Measurements from ENCODE around the gene CCDC97. TPM values are rescaled to one million over a fixed set of nuclear protein-coding genes. Genes with fewer than 3 reads are reported as not detected.

CCDC97 gene
- total RNA-seq, 1 experiment from 2014 or later: 12.3 TPM

DNA sequence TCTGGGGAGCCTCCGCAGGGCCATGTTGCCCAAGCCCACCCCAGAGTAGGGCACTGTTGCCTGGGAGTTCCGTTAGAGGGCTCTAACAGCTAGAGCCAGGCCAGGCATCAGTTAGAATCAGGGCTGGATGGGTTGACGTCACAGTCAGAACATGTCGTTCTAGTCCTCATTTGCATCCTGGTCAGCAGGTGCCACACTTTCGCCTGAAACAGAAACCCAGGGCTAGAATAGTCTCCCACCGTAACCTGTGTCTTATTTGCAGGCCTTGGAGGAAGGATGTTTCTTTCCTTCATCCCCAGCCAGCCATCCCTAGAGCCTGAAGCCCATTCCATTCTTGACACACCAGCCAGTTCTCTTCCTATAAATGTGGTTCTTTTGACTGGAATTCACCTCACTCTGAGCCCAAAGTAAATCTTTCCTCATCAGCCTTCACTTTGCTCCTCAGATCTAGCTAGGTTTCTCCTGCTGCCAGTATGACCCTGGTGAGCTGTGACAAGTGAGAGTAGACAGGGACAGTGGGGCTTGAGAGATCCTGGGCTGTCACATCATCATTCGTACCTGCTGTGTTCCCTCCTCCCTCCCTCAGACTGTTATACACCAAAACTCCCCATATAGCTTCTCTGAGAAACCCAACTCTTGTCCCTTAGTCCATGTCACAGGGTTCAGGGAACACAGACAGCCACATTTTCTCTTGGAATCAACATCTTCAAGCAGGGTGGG, 12.2 kb upstream of the CCDC97 start:
- no peak for DNase-seq (ENCODE audit: low spot score)
- in situ Hi-C loops (cut with HindIII; ENCODE audit: low sequenced_read_pairs): no loop called here

DNA sequence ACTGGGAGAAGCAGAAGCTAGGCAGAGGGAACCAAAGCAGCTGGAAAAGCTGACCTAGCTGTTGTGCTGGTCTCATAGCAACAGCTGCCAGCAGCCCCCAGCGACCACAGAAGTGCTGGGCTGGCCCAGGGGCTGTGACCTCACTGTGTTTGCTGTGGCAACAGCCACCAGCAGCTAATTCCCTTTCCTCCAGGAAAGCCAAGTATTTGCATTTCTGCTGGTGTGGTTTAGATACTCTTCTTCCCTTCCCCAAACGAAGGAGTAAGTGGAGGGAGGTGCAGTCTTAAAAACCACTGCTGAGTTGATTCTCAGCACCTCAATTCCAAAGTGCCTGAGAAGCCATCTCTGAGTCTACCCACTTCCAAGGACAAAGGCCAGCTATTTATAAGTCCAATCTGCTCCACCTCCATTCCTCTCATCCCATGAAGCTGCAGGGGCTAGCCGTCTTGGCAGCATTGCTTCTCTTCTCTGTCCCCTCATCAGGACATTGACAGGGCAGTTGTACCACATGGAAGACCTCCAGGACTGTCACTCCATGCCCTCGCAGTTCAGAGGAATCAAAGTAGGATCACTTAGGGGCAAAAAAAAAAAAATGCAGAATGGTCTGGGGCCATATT, 11.5 kb upstream of the CCDC97 start:
- DNase-seq (ENCODE audit: low spot score): no peak
- in situ Hi-C loops (cut with HindIII; ENCODE audit: low sequenced_read_pairs): no loop called here

DNA sequence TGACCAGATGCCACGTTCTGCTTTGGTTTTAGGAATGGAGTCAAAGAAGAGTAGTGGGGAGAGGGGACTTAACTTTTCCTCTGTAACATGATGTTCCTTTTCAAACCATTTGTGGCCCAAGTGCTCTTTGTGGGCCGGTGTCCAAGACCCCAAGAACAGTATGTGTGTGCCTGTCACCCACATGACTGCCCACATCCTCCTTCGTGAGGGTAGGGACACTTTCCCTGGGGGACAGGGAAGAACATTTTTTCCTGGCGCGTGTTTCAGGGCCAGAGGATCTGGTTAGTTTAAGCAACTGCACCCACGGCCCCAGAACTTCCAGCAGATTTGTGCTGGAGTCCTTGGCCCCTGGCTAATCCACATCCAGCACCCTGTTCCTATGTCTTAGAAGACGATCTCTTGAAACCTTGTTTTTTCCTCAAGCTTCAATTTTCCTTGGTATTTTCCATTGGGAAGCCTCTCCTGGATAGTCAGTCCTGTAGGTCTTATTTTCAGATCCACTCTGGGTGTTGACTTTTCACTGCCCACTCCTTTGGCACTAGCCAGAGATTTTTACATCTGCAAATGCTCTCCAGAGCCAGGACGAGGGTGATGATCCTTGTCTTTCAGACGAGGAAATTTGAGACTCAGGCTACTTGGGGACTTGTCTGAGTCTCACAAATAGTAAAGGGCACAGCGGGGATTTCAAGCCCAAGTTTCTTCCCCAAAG, 10.8 kb upstream of the CCDC97 start:
- in situ Hi-C loops (cut with HindIII; ENCODE audit: low sequenced_read_pairs): no loop called here
- DNase-seq (ENCODE audit: low spot score): no peak

DNA sequence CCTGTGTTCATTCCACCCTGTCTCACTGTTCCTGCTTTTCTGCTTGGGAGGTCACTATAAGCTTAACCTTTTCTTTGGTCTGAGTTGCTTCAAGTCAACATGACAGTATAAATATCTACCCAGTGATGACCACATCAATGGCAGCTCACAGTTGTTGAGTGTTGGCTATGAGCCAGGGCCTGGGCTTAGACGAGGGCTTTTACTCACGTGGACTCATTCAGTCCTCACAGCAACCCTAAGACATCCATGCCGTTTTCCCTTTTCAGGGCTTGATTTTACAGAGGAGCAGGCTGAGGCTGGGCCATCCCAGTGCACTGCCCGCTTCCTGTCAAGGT, 10.2 kb upstream of the CCDC97 start:
- DNase-seq (ENCODE audit: low spot score): no peak
- in situ Hi-C loops (cut with HindIII; ENCODE audit: low sequenced_read_pairs): no loop called here

DNA sequence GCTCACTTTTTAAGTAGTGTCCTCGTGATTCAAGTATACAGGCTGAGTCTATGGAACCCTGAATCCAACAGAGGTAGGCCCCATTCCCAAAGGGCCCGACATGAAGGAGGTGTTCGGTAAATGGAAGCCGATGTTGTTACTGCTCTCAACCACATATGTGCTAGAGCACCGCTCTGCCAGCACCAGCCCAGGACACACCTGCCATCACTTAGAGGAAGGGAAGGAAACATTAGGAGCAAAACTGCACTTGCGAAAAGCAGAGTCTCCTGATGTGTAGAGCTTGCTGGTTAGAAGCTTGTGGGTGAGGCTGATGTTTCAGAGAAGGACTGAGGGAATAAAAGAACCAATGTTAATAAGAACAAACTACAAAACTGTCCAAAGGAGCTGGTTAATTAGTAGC, 9.4 kb upstream of the CCDC97 start:
- in situ Hi-C loops (cut with HindIII; ENCODE audit: low sequenced_read_pairs): no loop called here
- DNase-seq (ENCODE audit: low spot score): no peak

DNA sequence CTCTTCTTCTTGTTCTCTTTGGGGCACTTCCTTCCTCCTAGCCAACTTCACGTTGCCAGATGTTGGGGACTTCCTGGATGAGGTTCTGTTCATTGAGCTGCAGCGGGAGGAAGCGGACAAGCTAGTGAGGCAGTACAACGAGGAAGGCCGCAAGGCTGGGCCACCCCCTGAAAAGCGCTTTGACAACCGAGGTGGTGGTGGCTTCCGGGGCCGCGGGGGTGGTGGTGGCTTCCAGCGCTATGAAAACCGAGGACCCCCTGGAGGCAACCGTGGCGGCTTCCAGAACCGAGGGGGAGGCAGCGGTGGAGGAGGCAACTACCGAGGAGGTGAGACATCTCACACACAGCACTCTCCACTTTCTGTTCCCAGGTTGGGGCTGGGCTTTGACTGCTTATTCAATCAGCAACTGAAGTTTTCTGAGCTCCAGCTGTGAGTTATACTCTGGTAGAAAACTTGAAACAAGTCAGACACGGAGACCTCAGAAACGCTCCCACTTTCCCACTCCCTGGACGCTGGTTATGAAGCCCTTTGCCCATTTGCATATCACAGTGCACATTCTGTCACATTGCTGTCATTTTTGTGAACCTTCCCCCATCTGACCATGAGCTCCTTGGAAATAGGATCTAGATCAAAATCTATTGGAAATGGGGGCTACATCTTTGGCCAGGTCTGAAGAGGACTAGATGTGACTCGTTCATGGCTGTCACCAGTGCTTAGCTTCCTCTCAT, 7.2 kb upstream of the CCDC97 start:
- in situ Hi-C loops (cut with HindIII; ENCODE audit: low sequenced_read_pairs): no loop called here
- DNase-seq (ENCODE audit: low spot score): no peak

DNA sequence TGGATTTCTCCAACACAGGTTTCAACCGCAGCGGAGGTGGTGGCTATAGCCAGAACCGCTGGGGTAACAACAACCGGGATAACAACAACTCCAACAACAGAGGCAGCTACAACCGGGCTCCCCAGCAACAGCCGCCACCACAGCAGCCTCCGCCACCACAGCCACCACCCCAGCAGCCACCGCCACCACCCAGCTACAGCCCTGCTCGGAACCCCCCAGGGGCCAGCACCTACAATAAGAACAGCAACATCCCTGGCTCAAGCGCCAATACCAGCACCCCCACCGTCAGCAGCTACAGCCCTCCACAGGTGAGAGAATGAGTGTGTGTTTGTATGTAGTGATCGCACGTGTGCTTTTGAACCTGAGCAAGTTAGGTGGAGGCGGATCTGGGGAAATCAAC, 6.0 kb upstream of the CCDC97 start:
- in situ Hi-C loops (cut with HindIII; ENCODE audit: low sequenced_read_pairs): no loop called here
- no peak for DNase-seq (ENCODE audit: low spot score)

DNA sequence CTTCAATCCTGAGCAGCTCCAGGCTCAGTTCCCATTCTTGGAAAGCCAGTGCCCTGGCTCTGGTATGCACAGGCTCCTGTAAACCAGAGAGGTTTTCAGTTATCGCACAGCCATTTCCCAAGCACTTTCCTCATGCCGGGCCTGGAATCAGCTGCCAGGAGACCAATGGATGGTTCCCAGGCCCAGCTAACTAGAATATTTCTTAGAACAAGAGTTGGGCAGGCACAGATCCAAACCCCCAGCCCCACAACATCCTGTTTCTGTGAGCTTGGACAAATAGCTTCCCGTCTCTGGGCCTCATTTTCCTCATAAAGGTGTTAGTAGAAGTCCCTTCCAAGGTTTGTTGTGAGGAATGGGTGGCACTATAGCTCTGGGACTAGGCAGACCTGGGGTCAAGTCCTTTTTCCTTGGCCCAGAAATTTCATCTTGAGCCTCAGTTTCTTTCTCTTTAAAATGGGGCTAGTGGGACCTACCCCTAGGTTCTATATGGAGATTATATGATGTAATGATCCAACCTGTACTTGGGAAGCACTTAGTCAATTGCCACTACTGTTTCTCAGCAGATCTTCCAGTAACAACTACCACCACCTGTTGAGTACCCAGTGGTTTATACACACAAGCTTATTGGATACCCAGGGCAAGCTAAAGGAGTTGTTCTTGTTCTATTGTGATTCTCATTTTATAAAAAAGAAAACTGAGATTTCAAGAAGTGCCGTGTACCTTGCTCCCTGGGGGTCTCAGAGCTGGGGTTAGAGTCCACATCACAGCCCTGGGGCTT, 5.1 kb upstream of the CCDC97 start:
- in situ Hi-C loops (cut with HindIII; ENCODE audit: low sequenced_read_pairs): no loop called here
- no peak for DNase-seq (ENCODE audit: low spot score)

DNA sequence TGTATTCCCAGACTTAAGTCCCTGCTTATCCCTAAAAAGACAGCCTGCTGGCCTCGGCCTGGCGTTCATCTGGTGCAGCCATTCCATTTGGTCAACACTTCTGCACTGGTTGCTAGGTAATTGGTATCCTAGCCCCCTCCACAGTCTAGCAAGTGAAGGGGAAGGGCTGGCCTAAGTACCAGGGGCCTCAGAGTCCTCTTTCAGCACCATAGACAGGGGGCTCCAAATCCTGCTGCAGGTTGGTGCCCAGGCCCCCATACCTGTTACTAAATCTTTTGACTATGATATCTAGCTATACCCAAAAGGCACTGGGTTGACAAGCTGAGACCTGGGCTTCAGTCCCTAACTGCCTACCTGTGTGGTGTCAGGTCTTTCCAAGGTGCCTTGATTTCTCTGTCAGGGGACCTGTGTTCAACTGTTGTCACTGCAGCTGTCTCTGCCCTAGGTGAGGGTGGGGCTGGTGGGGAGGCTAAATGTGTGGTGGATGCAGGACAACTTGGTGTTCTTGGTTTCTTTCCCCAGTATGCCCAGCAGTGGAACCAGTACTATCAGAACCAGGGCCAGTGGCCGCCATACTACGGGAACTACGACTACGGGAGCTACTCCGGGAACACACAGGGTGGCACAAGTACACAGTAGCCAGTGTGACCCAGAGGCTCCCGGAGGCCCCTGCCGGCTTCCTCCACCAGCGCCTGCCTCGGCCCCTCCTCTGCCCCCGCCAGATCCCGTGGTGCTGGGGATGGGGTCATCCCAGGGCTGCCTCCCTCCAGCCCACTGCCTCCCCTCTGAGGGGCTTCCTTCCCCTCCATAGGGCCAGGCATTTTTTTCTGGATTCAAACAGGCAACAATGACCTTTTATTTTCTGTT, 3.8 kb upstream of the CCDC97 start:
- in situ Hi-C loops (cut with HindIII; ENCODE audit: low sequenced_read_pairs): no loop called here
- no peak for DNase-seq (ENCODE audit: low spot score)

DNA sequence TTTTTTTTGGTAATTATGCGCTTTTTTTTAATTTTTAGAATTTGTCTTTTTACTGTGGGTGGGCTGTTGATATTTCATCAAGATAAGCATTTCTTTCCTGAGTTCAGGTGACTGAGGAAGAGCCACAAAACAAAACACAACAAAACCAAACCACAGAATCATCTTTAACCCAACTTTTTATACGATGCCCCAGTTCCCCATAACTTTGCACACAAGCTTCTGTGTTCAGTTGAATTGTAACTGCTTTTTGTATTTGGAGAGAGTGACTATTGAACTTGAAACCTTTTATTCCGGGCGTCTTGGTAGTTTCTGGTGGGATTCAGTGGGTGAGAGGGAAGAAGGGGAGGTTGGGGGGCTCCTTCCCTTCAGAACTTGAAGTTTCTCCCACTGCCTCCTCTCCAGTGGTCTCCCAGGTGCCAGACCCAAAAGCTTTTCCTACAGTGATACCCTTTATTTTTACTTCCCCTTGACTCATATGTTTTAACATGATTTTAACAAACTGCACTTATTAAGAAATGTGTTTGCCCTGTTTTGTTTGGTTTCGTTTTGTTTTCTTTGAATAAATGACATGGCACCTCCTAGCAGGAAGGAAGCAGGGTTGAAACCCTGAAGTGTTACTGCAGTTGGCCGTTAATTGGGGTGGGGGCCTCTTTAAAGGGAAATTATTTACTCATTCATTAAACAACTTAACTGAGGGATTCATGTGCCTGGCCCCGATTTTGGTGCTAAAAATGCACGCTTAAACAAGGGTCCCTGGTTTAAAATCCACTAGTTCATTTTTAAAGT, 2.7 kb upstream of the CCDC97 start:
- no peak for DNase-seq (ENCODE audit: low spot score)
- in situ Hi-C loops (cut with HindIII; ENCODE audit: low sequenced_read_pairs): no loop called here

DNA sequence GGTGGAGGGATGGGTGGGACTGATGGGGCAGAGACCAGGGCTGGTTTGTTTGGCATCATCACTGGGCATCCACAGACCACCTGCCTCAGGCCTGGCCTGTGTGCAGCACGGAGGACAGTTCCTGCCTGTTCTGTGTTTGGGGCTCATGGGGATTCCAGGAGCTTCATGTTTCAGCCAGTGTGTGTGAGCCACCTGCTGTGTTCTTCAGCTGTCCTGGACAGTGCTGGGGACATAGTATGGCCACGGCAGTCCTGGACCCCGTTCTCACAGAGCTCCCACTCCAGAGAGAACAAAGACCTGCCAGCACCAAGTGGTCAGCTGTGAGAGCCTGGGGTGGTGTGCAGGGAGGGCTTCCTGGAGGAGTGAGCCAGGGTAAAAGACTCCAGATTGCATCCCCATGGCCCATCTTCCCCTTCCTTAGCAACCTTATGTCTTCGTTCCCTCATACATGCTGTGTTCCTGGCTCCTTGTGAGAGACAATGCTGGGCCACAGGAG, 2.0 kb upstream of the CCDC97 start:
- in situ Hi-C loops (cut with HindIII; ENCODE audit: low sequenced_read_pairs): no loop called here
- no peak for DNase-seq (ENCODE audit: low spot score)

DNA sequence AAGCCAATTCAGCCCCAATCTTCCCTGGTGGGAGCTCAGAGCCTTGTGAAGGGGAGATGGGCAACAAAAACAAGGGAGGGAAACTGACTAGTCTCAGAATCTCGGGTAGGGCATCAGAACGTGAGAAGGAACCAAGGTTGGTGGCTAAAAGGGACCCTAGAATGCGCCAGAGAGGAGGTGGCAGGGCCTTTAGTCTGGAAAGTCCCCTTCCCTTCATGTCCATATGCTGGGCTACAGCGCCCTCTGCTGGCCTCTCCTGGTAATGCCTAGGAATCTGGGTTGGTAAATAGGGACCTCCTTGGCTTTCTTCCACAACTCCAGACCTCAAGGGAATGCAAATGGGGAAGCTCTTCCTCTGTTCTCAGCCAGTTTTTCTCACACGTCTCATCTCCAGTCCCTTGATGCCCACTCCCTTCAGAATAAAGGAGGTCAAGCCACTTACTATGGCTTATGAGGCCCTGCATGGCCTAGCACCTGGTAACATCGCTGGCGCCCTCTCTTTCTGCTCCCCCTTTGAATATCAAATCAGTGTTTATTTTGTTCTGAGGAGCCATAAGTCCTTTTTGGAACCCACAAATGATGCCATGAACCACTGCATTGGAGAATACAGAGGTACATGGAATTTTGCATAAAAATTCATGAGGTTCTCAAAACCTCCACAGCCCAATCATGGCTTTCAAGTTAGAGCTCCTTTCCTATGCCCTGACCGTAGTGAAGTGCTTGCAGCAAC, 1.4 kb upstream of the CCDC97 start:
- DNase-seq (ENCODE audit: low spot score): peak; percentile 88
- in situ Hi-C loops (cut with HindIII; ENCODE audit: low sequenced_read_pairs): no loop called here

DNA sequence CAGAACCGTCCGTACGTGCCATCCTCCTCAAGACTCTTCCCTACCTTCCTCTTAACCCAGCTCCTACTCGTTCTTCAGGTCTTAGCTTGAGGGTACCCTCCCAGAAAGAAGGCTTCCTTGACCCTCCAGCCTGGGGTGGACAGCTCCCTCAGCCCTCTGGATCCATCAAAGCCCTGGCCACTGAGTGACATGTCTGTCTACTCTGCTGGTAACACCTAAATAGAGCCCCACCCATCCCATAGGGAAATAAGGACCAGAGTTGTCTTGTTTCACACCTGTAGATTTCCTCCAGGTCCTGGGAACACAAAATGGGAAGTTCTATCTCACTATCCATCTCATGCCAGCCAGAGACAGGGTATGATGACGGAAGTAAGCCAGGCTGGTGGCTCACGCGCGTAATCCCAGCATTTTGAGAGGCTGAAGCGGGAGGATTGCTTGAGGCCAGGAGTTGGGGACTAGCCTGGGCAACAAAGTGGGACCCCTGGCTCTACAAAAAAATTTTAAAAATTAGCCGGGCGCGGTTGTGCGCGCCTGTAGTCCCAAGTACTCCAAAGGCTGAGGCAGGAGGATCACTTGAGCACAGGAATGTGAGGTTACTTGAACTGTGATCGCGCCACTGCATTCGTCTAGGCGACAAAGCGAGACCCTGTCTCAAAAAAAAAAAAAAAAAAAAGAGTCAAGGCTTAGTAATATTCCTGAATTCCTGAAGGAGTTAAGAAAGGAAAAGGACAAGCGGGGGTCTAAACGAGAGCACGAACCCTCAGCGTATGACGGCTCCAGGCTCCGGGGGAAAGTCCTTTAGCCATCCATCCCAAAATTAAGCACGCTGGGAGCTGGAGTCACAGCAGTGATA, 566 bp upstream of the CCDC97 start:
- peak; percentile 37 for DNase-seq (ENCODE audit: low spot score)

DNA sequence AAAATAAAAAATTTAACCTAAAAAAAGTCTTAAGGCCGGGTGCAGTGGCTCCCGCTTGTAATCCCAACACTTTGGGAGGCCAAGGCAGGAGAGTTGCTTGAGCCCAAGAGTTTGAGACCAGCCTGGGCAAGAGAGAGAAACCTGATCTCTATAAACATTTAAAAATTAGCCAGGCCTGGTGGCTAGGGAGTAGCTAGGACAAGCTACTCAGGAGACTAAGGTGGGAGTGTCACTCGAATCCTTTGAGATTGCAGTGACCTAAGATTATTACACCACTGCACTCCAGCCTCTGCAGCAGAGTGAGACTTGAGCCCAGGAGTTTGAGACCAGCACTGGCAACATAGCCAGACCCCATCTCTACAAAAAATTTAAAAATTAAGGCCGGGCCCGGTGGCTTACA, 1.1 kb downstream of the CCDC97 start:
- in situ Hi-C loops (cut with HindIII; ENCODE audit: low sequenced_read_pairs): no loop called here
- DNase-seq (ENCODE audit: low spot score): no peak

More for the DNA sequence above, 566 bp upstream of the CCDC97 start:
- in situ Hi-C loops (cut with HindIII; ENCODE audit: low sequenced_read_pairs): no loop called here

DNA sequence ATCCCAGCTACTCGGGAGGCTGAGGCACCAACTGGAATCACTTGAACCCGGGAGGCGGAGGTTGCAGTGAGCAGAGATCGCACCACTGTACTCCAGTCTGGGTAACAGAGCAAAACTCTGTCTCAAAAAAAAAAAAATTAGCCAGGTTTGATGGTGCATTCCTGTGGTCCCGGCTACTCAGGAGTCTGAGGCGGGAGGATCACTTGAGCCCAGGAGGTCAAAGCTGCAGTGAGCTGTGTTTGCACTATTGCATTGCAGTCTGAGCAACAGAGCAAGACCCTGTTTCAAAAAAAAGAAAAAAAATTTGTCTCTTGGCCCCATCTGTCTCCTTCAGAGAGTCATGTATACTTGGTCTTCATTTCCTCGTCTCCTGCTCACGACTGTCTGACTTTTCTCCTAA, 1.6 kb downstream of the CCDC97 start:
- in situ Hi-C loops (cut with HindIII; ENCODE audit: low sequenced_read_pairs): no loop called here

DNA sequence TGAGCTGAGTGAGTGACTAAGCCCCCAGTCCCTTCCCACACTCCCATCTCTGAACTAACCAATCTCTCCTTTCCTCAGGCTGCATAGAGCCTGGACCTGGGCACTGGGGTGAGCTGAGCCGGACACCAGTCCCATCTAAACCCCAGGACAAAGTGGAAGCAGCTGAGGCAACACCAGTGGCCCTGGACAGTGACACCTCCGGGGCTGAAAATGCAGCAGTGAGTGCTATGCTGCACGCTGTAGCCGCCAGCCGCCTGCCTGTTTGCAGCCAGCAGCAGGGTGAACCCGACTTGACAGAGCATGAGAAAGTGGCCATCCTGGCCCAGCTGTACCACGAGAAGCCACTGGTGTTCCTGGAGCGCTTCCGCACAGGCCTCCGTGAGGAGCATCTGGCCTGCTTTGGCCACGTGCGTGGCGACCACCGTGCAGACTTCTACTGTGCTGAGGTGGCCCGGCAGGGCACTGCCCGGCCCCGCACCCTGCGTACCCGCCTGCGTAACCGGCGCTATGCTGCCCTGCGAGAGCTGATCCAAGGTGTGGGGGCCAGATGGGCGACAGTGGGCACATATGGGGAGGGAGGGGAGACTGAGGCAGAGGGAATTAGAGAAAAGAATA, 6.4 kb downstream of the CCDC97 start:
- in situ Hi-C loops (cut with HindIII; ENCODE audit: low sequenced_read_pairs): no loop called here
- DNase-seq (ENCODE audit: low spot score): no peak

More for the DNA sequence above, 1.6 kb downstream of the CCDC97 start:
- DNase-seq (ENCODE audit: low spot score): no peak
